Lower leg skin (tissue), 3 donors: ENCODE results near the gene LRP1B.

ENCODE experiments used
- POLR2A ChIP-seq, 2 donors: fragments of 450-650 bp; IDR thresholded peaks; one replicate each; pipeline ENCODE4 v1.6.1; 2016 to 2017; ENCODE audit warnings: antibody characterized with exemption in 2 of 2, mild to moderate bottlenecking in 1 of 2, moderate library complexity in 1 of 2
- TF ChIP-seq, protein P1 (sequence below), 3 donors: fragments of 450-650 bp; IDR thresholded peaks; one replicate each; pipeline ENCODE4 v1.5.1; 2016; ENCODE audit warnings: antibody characterized with exemption in 3 of 3, mild to moderate bottlenecking in 3 of 3, moderate library complexity in 2 of 3

GRCh38 chr2:141557329-141558095, 573.3 kb downstream of the LRP1B start:
- no peak for TF ChIP-seq POLR2A (IDR thresholded peaks at IDR 0.05)
- TF ChIP-seq, protein P1, sequence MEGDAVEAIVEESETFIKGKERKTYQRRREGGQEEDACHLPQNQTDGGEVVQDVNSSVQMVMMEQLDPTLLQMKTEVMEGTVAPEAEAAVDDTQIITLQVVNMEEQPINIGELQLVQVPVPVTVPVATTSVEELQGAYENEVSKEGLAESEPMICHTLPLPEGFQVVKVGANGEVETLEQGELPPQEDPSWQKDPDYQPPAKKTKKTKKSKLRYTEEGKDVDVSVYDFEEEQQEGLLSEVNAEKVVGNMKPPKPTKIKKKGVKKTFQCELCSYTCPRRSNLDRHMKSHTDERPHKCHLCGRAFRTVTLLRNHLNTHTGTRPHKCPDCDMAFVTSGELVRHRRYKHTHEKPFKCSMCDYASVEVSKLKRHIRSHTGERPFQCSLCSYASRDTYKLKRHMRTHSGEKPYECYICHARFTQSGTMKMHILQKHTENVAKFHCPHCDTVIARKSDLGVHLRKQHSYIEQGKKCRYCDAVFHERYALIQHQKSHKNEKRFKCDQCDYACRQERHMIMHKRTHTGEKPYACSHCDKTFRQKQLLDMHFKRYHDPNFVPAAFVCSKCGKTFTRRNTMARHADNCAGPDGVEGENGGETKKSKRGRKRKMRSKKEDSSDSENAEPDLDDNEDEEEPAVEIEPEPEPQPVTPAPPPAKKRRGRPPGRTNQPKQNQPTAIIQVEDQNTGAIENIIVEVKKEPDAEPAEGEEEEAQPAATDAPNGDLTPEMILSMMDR (IDR thresholded peaks at IDR 0.05), result no peak
